GM23338 (cell line): ENCODE results near the gene BCAR3. TPM values are rescaled to one million over a fixed set of nuclear protein-coding genes. Genes with fewer than 3 reads are reported as not detected.

Experiments
- ATAC-seq: fragments of 200-7000 bp; cut with Tn5 transposase; 3 replicates; pipeline ENCODE4 v1.9.1; 2020
- DNase-seq: peaks from one replicate; pipeline ENCODE4 v3.0.0-alpha.2; 2015; ENCODE audit warnings: low spot score
- H2AFZ ChIP-seq: fragments of 200-600 bp; sonication (generic); 2 replicates; pipeline ENCODE4 v1.8.0; 2016; ENCODE audit warnings: antibody characterized with exemption, mild to moderate bottlenecking, moderate library complexity
- H3F3A ChIP-seq: fragments of 200-600 bp; sonication (generic); replicated peaks from 2 replicates; pipeline ENCODE4 v1.8.0; 2017; ENCODE audit warnings: antibody characterized with exemption, mixed run types, low read depth
- H3K27ac ChIP-seq: fragments of 200-600 bp; sonication (generic); 2 replicates; pipeline ENCODE4 v1.6.1; 2016; ENCODE audit warnings: low read depth
- H3K27me3 ChIP-seq: fragments of 200-600 bp; sonication (generic); 2 replicates; pipeline ENCODE4 v1.8.0; 2016; ENCODE audit warnings: mild to moderate bottlenecking, mixed run types, moderate library complexity; ENCODE audit not compliant: insufficient read depth
- H3K36me3 ChIP-seq: fragments of 200-600 bp; sonication (generic); 2 replicates; pipeline ENCODE4 v1.8.0; 2016; ENCODE audit warnings: mild to moderate bottlenecking; ENCODE audit not compliant: insufficient read depth
- H3K4me1 ChIP-seq: fragments of 200-600 bp; sonication (generic); 2 replicates; pipeline ENCODE4 v1.8.0; 2016; ENCODE audit warnings: mild to moderate bottlenecking, moderate library complexity; ENCODE audit not compliant: insufficient read depth
- H3K4me2 ChIP-seq: fragments of 200-600 bp; sonication (generic); 2 replicates; pipeline ENCODE4 v1.7.1; 2017; ENCODE audit warnings: mixed run types
- H3K4me3 ChIP-seq: fragments of 200-600 bp; sonication (generic); 2 replicates; pipeline ENCODE4 v1.6.1; 2016; ENCODE audit warnings: mixed run types
- H3K79me2 ChIP-seq: fragments of 200-600 bp; sonication (generic); replicated peaks from 2 replicates; pipeline ENCODE4 v1.8.0; 2017; ENCODE audit warnings: mild to moderate bottlenecking; ENCODE audit not compliant: insufficient read depth
- H3K9me2 ChIP-seq: fragments of 200-600 bp; sonication (generic); 2 replicates; pipeline ENCODE4 v1.8.0; 2017; ENCODE audit not compliant: insufficient read depth
- H4K20me1 ChIP-seq: fragments of 200-600 bp; sonication (generic); replicated peaks from 2 replicates; pipeline ENCODE4 v1.8.0; 2017; ENCODE audit warnings: mild to moderate bottlenecking; ENCODE audit not compliant: insufficient read depth
- H3K27ac Mint-ChIP-seq: 2 replicates; pipeline ENCODE4 v1.8.0; 2020; ENCODE audit warnings: inconsistent platforms, mild to moderate bottlenecking, moderate library complexity, mixed read lengths
- H3K27me3 Mint-ChIP-seq: 3 replicates; pipeline ENCODE4 v1.8.0; 2022; ENCODE audit warnings: low read depth, mild to moderate bottlenecking, moderate library complexity, mixed read lengths, inconsistent platforms; ENCODE audit not compliant: insufficient read depth, poor library complexity
- H3K36me3 Mint-ChIP-seq: 3 replicates; pipeline ENCODE4 v1.8.0; 2021; ENCODE audit warnings: low read depth, mild to moderate bottlenecking, inconsistent platforms, moderate library complexity, mixed read lengths
- H3K4me1 Mint-ChIP-seq: 3 replicates; pipeline ENCODE4 v1.8.0; 2020; ENCODE audit warnings: mild to moderate bottlenecking, inconsistent platforms, mixed read lengths
- H3K4me3 Mint-ChIP-seq: 3 replicates; pipeline ENCODE4 v1.8.0; 2021; ENCODE audit warnings: moderate library complexity, mild to moderate bottlenecking, inconsistent platforms, mixed read lengths
- H3K9me3 Mint-ChIP-seq: 3 replicates; pipeline ENCODE4 v1.8.0; 2020; ENCODE audit warnings: moderate library complexity, mild to moderate bottlenecking, inconsistent platforms, mixed read lengths
- CTCF ChIP-seq, 2 experiments: fragments of 200-600 bp in 1 of 2; sonication (generic) in 1 of 2; conservative IDR thresholded peaks; 2 replicates each; pipeline versions ENCODE4 v1.5.1 to v1.6.1; 2016 to 2017; ENCODE audit warnings: antibody characterized with exemption in 2 of 2, low read depth in 2 of 2, mild to moderate bottlenecking in 2 of 2, moderate library complexity in 1 of 2
- EZH2 ChIP-seq: fragments of 200-600 bp; sonication (generic); IDR thresholded peaks from one replicate; pipeline ENCODE4 v1.8.0; 2017; ENCODE audit warnings: antibody characterized with exemption, mild to moderate bottlenecking, low read depth; ENCODE audit not compliant: unreplicated experiment
- EZH2phosphoT487 ChIP-seq: fragments of 200-600 bp; sonication (generic); IDR thresholded peaks from one replicate; pipeline ENCODE4 v1.8.1; 2018; ENCODE audit warnings: antibody characterized with exemption; ENCODE audit not compliant: unreplicated experiment
- POLR2AphosphoS5 ChIP-seq: IDR thresholded peaks from 2 replicates; pipeline ENCODE4 v1.6.1; 2016; ENCODE audit warnings: antibody characterized with exemption, low read depth
- REST ChIP-seq: IDR thresholded peaks from one replicate; pipeline ENCODE4 v1.6.1; 2018; ENCODE audit warnings: antibody characterized with exemption; ENCODE audit not compliant: unreplicated experiment
- STAT1 ChIP-seq: IDR thresholded peaks from one replicate; pipeline ENCODE4 v1.6.1; 2016; ENCODE audit warnings: antibody characterized with exemption; ENCODE audit not compliant: unreplicated experiment
- ZNF114 ChIP-seq: fragments of 250-450 bp; sonication (Bioruptor Pico); IDR thresholded peaks from 2 replicates; pipeline ENCODE4 v1.5.0; 2020; ENCODE audit warnings: mild to moderate bottlenecking, moderate library complexity
- polyA plus RNA-seq: library from polyadenylated mRNA; unstranded; fragments of >200 nt; fragmentation: Nextera tagmentation; extraction: Ambion mirVana; gene quantifications from 2 replicates; pipeline ENCODE4 v1.2.1, GENCODE V29; 2016
- total RNA-seq: library from RNA; depleted of rRNA; stranded (reverse); fragments of >200 nt; shearing (Covaris generic); gene quantifications from 2 replicates; pipeline ENCODE4 v1.2.3, GENCODE V29; 2014

BCAR3 gene
- total and polyA plus RNA-seq, 2 experiments from 2014 or later = 5.5 to 9.7 TPM

GRCh38 chr1:93629101-93630059, 52.3 kb downstream of the BCAR3 start:
- Mint-ChIP-seq H3K27me3 (no peaks in the 10 kb centered on the region), H3K4me1 (peaks cover 10% of the 10 kb centered on the region; the same call in 2 of the 3 replicates), H3K9me3 (peaks cover 5% of the 10 kb centered on the region), H3K36me3 (peaks cover 10% of the 10 kb centered on the region; the same call in 2 of the 3 replicates), H3K4me3 (no peak overlapping the region), H3K27ac (no peak overlapping the region)
- DNase-seq (peak; percentile 90), ATAC-seq (peak; percentile 85)
- TF ChIP-seq REST (no peak), ZNF114 (no peak), CTCF (conservative IDR thresholded peaks at IDR 0.05; ENCODE audit: low read depth in 2 of 2) (peak; percentile 95 to 99)
- Histone ChIP-seq H3K4me1 (0 out of 2 replicates have a peak, but pooled peaks cover 6% of the 10 kb centered on the region), H3K4me2 (no peak overlapping the region), H3K9me2 (no peaks in the 10 kb centered on the region), H3K27ac (no peak overlapping the region), H3K36me3 (no peaks in the 10 kb centered on the region), H3K27me3 (no peaks in the 10 kb centered on the region), H3K79me2 (no peaks in the 10 kb centered on the region; the same call in none of the 2 replicates), H4K20me1 (no peaks in the 10 kb centered on the region), H3K4me3 (no peak overlapping the region), H2AFZ (no peak overlapping the region), H3F3A (no peaks in the 10 kb centered on the region)

GRCh38 chr1:93628681-93629080, 53.0 kb downstream of the BCAR3 start:
- Histone ChIP-seq H4K20me1 (no peaks in the 10 kb centered on the region), H3K79me2 (no peaks in the 10 kb centered on the region; the same call in none of the 2 replicates)
- no peaks in the 10 kb centered on the region; the same call in 2 of the 3 replicates for H3K9me3 Mint-ChIP-seq

More at GRCh38 chr1:93628681-93629080, 53.0 kb downstream of the BCAR3 start:
- Histone ChIP-seq H3K9me2 (no peaks in the 10 kb centered on the region), H3F3A (no peaks in the 10 kb centered on the region), H3K4me3 (no peak overlapping the region), H3K27me3 (no peaks in the 10 kb centered on the region), H3K27ac (no peak overlapping the region), H2AFZ (no peak overlapping the region), H3K36me3 (no peaks in the 10 kb centered on the region), H3K4me2 (no peak overlapping the region), H3K4me1 (0 out of 2 replicates have a peak, but pooled peaks cover 6% of the 10 kb centered on the region)
- DNase-seq (no peak), ATAC-seq (no peak)
- TF ChIP-seq EZH2 = no peak
- TF ChIP-seq STAT1 = no peak
- TF ChIP-seq EZH2phosphoT487 = no peak
- TF ChIP-seq POLR2AphosphoS5 = no peak
- TF ChIP-seq ZNF114 = no peak
- TF ChIP-seq REST = no peak
- peaks cover 4% of the 10 kb centered on the region; the same call in 1 of the 3 replicates for H3K36me3 Mint-ChIP-seq
- H3K27ac Mint-ChIP-seq = no peak overlapping the region
- no peak overlapping the region for H3K4me3 Mint-ChIP-seq
- peaks cover 10% of the 10 kb centered on the region; the same call in 2 of the 3 replicates for H3K4me1 Mint-ChIP-seq
- H3K27me3 Mint-ChIP-seq = no peaks in the 10 kb centered on the region
